22Rv1 (cell line): ENCODE data around the gene MAP3K5.

Experiments
- H3K27ac ChIP-seq: fragments of 450-650 bp; 2 replicates; pipeline ENCODE4 v1.5.1; 2017
- ZFX ChIP-seq: fragments of 450-650 bp; IDR thresholded peaks from 2 replicates; pipeline ENCODE4 v1.6.1; 2017; ENCODE audit warnings: antibody characterized with exemption, borderline replicate concordance
- TF ChIP-seq, protein P1 (sequence below): fragments of 450-650 bp; IDR thresholded peaks from 2 replicates; pipeline ENCODE4 v1.5.1; 2017; ENCODE audit warnings: mild to moderate bottlenecking

Gene MAP3K5

DNA sequence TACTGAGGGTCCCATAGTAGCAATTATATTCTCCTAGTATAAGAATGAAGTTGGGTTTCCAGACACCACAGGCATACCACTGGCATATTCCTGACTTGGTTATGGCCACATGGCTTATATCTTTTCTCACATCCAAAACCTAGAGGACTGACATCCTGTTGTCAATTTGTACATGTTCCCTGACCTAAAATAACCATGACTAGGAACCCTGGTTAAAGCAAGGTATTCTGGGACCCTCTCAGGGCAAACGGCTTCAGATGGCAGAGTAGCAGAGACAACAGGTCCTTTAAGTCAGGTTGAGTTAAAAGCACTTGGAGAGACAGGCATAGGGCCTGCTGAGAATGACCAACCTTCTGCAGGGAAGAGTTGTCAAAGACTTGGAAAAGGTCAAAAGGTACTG lies 12.6 kb downstream of the MAP3K5 start:
- no peak overlapping the region for H3K27ac ChIP-seq
- TF ChIP-seq, protein P1, sequence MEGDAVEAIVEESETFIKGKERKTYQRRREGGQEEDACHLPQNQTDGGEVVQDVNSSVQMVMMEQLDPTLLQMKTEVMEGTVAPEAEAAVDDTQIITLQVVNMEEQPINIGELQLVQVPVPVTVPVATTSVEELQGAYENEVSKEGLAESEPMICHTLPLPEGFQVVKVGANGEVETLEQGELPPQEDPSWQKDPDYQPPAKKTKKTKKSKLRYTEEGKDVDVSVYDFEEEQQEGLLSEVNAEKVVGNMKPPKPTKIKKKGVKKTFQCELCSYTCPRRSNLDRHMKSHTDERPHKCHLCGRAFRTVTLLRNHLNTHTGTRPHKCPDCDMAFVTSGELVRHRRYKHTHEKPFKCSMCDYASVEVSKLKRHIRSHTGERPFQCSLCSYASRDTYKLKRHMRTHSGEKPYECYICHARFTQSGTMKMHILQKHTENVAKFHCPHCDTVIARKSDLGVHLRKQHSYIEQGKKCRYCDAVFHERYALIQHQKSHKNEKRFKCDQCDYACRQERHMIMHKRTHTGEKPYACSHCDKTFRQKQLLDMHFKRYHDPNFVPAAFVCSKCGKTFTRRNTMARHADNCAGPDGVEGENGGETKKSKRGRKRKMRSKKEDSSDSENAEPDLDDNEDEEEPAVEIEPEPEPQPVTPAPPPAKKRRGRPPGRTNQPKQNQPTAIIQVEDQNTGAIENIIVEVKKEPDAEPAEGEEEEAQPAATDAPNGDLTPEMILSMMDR = no peak
- no peak for TF ChIP-seq ZFX

DNA sequence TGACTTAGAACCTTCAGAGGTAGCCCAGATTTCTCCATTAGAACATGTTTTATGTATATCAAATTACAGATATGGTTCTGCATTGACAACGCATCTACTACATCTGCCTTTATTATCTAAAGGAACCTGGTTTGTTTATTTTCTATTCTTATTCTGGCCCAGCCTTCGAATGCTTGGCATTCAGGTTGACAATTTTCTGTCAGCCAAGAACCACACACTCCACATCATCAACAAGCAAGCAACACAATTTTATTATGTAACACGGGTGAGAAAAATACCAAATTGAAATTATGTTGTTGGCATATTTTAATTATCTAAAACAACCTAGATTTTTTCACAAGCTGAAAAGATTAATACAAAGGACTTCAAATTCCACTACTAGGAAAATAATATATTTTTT lies 14.6 kb downstream of the MAP3K5 start:
- TF ChIP-seq, protein P1 = no peak
- no peak for TF ChIP-seq ZFX
- H3K27ac ChIP-seq = no peak overlapping the region

DNA sequence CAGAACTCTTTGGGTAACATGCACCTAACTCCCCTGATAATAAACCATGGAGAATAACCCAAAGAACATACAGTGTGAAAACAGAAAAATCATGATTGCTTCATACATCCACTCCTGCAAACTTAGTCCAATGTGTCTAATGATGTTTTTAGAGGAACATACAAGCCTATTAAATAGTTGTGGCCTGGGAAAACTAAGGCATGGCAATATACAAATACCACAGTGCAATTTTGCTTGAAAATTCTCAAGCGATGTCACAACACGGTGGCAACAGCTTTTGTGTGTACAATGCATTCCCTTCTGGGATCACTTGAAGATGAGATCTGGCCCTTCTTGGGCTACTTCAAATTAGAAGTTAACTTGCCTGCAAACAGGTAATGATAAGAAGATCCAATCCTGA lies 16.7 kb downstream of the MAP3K5 start:
- TF ChIP-seq ZFX = no peak
- TF ChIP-seq, protein P1 = no peak
- H3K27ac ChIP-seq = no peak overlapping the region

DNA sequence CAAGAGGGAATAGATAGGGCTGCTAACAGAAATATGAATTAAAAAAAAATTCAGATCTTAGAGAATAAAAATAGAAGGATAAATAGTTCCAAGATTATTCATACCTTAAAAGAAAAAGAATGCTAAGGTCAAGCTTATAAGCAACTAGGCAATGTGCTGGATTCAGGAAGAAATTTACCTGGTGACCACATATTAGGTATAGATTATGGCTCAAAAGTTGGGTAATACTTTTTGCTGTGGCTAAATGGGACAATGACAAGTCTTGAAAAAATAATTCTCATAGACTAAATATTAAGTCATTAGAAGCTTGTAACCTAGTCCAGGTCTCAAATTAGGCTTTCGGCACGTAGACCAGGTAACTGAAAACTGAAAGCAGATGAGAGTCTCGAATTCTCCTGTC lies 17.2 kb downstream of the MAP3K5 start:
- no peak overlapping the region for H3K27ac ChIP-seq
- TF ChIP-seq, protein P1 = no peak
- TF ChIP-seq ZFX = no peak

DNA sequence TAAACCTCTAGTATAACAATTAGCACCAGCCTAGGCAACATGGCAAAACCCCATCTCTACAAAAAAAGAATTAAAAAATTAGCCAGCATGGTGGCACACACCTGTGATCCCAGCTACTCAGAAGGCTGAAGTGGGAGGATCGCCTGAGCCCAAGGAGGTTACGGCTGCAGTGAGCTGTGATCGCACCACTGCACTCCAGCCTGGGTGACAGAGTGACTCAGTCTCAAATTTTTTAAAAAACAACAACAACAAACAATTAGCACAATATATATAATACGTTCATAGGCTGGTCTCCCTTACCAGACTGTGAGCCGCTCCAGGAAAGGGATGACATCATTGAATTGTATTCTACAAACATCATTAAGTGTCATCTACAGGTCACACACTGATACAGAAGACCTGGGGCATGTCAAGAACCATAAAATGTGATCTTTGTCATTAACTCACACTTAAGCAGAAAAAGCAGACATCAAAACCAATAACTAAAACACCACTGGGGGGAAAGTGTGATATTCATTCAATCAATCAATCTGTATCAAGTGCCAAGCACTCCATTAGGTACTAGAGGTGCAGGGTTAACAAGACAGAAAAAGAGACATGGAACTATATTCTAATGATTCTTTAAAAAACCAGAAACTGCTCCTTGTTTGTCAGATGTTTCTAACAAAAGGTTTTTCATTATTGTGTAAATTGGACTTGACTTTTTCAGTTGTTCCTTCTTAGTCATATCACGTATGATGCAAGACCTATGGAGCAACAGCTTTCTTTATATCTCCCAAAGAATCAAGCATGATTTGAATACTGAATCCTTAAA lies 17.8 kb downstream of the MAP3K5 start:
- TF ChIP-seq, protein P1 = no peak
- no peak for TF ChIP-seq ZFX
- no peak overlapping the region for H3K27ac ChIP-seq

DNA sequence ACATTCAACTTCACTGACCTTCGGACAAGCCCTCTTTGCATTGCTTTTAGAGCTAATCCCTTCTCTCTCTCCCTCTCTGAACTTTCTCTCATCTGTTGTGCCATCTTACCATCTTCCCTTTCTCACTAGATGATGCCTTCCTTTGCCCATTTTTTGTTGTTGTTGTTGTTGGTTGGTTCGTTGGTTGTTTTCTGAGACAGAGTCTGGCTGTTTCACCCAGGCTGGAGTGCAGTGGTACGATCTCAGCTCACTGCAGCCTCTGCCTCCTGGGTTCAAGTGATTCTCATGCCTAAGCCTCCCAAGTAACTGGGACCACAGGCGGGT lies 18.8 kb downstream of the MAP3K5 start:
- TF ChIP-seq ZFX = no peak
- TF ChIP-seq, protein P1 = no peak
- no peak overlapping the region for H3K27ac ChIP-seq

DNA sequence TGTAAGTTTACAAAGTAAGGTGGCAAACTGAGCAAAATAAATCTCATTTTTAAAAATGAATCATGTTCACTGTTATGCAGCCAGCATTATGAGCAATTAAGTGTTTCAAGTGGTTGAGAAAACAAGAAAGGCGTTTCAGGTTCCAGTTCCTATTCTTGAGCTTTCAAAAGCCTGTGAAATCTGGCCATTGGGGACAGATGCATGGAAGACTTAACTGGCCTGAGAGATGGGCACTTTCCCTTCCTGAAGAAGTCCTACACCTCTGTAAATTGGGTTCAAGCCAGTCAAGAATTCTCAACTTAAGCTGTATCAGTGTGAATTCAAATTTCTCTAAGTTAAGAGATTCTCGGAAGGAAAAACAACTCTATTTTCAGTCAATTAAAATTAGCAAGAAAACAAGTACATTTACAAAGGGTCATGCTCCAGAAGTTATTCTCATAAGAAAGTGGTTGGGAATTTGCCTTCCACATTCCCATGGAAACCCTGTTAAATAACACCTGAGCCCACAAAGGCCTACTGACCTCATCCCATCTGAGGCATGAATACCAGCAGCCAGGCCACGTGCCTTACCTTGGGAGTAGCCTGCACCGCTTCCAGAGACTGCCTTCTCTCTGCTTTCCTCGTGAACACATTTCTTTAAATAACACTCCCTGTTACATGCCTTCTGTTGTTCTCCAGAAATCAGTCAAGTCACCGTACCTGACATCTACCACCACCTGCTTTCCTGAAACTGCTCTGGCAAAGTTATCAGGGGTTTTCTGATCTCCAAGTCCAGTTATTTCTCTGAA lies 19.4 kb downstream of the MAP3K5 start:
- H3K27ac ChIP-seq = no peak overlapping the region
- TF ChIP-seq, protein P1 = no peak
- TF ChIP-seq ZFX = no peak
